Left ventricle myocardium superior (tissue), 1 donor: ENCODE data around the gene BLNK. TPM values are rescaled to one million over a fixed set of nuclear protein-coding genes. Genes with fewer than 3 reads are reported as not detected.
A peak's percentile ranks its signal among the peaks of the same experiment; 100 is the strongest.
"Not testable (repeated sequence)": the region's sequence is repeated elsewhere in the genome, so short reads cannot be mapped to it uniquely, and the experiment has no call there.

Experiments used
- ATAC-seq: fragments of 200-7000 bp; cut with Tn5 transposase; one replicate; pipeline ENCODE4 v1.9.1; 2020; ENCODE audit warnings: mild to moderate bottlenecking, moderate library complexity
- DNase-seq: peaks from one replicate; pipeline ENCODE4 v3.0.0-alpha.2; 2020
- intact Hi-C: fragments of 100-400 bp; cut with micrococcal nuclease; formaldehyde crosslinking; loops from one replicate; pipeline ENCODE4 v1.11.0; 2022
- long read RNA-seq: library from polyadenylated mRNA; unstranded; transcript quantifications from one replicate; pipeline ENCODE4 v2.0.0, GENCODE V29; 2021
- total RNA-seq: library from RNA; stranded (reverse); fragmentation: NEBNext Ultra II Directional; extraction: Animal tissue kit (Norgen Biotek cat#: 25700); gene quantifications from one replicate; pipeline ENCODE4 v1.2.1, GENCODE V29; 2021
- donor health status: DM: no; HTN: yes; CAD: no; lungs with severe emphysema.

The BLNK gene
- total RNA-seq = 1.3 TPM
- long read RNA-seq, partial matches to known transcripts = 1 of 1 reads
- long read RNA-seq, other reads (novel, unspliced or antisense) = 0 of 1 reads

- intact Hi-C loops = no loop called here
Measured at GRCh38 chr10:96271016-96271815, at the start of gene BLNK. Gene BLNK (minus strand): TSS chr10:96271569. CDS start chr10:96271398, 171 bp downstream.

GRCh38 chr10:96319754-96320474, 48.5 kb upstream of the BLNK start:
- DNase-seq (no peak), ATAC-seq (no peak)
- intact Hi-C loops = no loop called here

More at GRCh38 chr10:96271016-96271815, at the start of gene BLNK:
- ATAC-seq = peak; percentile 75
- DNase-seq = peak; percentile 46

GRCh38 chr10:96317067-96317833, 45.9 kb upstream of the BLNK start:
- DNase-seq = no peak
- intact Hi-C loops = no loop called here
- no peak for ATAC-seq

GRCh38 chr10:96313344-96313743, 42.0 kb upstream of the BLNK start:
- ATAC-seq (no peak), DNase-seq (no peak)
- intact Hi-C loops = no loop called here

GRCh38 chr10:96311180-96311715, 39.9 kb upstream of the BLNK start:
- no peak for DNase-seq
- ATAC-seq = peak; percentile 53
- intact Hi-C loops = no loop called here

GRCh38 chr10:96310321-96310669, 38.9 kb upstream of the BLNK start:
- ATAC-seq (no peak), DNase-seq (no peak)
- intact Hi-C loops = no loop called here

- intact Hi-C loops = no loop called here
- peak; percentile 36 for ATAC-seq
Measured at GRCh38 chr10:96309628-96310320, 38.4 kb upstream of the BLNK start.

GRCh38 chr10:96308854-96309253, 37.5 kb upstream of the BLNK start:
- ATAC-seq, DNase-seq, intact Hi-C loops: not testable (repeated sequence)

More at GRCh38 chr10:96309628-96310320, 38.4 kb upstream of the BLNK start:
- no peak for DNase-seq

GRCh38 chr10:96306516-96306915, 35.1 kb upstream of the BLNK start:
- intact Hi-C loops = no loop called here
- ATAC-seq = peak; percentile 80
- DNase-seq = peak; percentile 68

- intact Hi-C loops = no loop called here
- DNase-seq = no peak
- no peak for ATAC-seq
Measured at GRCh38 chr10:96305019-96305418, 33.6 kb upstream of the BLNK start.

GRCh38 chr10:96304230-96304629, 32.9 kb upstream of the BLNK start, which contains the start of gene DNTT:
Gene DNTT (plus strand): TSS chr10:96304434. CDS start chr10:96304498, 64 bp downstream.
- no peak for DNase-seq
- no peak for ATAC-seq
- intact Hi-C loops = no loop called here

- ATAC-seq (no peak), DNase-seq (no peak)
- intact Hi-C loops = no loop called here
Measured at GRCh38 chr10:96301616-96302015, 30.2 kb upstream of the BLNK start.

- intact Hi-C loops = no loop called here
- DNase-seq = no peak
- no peak for ATAC-seq
Measured at GRCh38 chr10:96299383-96299782, 28.0 kb upstream of the BLNK start.

GRCh38 chr10:96298362-96298761, 27.0 kb upstream of the BLNK start:
- intact Hi-C loops = no loop called here
- ATAC-seq (peak; percentile 81), DNase-seq (no peak)

GRCh38 chr10:96297486-96297885, 26.1 kb upstream of the BLNK start:
- DNase-seq (no peak), ATAC-seq (no peak)
- intact Hi-C loops = no loop called here

- ATAC-seq (no peak), DNase-seq (no peak)
- intact Hi-C loops = no loop called here
Measured at GRCh38 chr10:96295475-96295874, 24.1 kb upstream of the BLNK start.

- ATAC-seq (peak; percentile 86), DNase-seq (no peak)
- intact Hi-C loops = no loop called here
Measured at GRCh38 chr10:96292971-96293920, 21.9 kb upstream of the BLNK start.
